HG02588 (cell line): ENCODE results near the gene CEND1.
"Not testable (repeated sequence)": the region's sequence is repeated elsewhere in the genome, so short reads cannot be mapped to it uniquely, and the experiment has no call there.

ENCODE experiments used
- ATAC-seq: cut with Tn5 transposase; IDR thresholded peaks from one replicate; pipeline ENCODE4 v1.9.1; 2021; ENCODE audit warnings: mild to moderate bottlenecking, moderate library complexity; ENCODE audit not compliant: unreplicated experiment

Gene CEND1

DNA sequence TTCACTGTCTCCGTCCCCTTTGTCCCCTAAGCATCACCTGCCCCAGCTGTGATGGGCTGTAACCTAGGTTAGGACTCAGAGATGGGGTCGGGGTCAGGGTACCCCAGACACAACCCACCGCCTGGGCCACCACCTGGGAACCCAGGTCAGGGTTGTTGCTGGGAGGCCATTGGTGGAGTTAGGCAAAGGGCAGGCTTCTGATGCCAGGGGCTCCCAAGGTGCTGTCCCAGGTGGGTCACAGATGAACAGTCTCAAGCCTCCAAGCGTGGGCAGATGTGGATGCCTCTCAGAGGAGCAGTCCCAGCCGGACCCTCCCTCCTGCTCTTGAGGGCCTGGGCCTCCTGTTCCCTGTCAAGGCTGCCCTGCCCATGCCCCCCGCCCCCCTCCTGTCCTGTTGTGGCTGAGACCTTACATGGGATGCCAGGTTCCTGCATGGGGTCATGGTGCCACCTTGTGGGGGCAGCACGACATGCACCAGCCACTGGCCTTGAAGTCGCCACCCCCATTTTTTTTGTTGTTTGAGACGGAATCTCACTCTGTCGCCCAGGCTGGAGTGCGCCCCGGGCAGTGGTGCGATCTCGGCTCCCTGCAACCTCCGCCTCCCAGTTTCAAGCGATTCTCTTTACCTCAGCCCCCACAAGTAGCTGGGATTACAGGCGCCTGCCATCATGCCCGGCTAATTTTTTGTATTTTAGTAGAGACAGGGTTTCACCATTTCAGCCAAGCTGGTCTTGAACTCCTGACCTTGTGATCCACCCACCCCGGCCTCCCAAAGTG, 24.7 kb downstream of the CEND1 start:
- ATAC-seq, result no peak

- no peak for ATAC-seq
Observed at GRCh38 chr11:764322-765024, 25.4 kb downstream of the CEND1 start.

DNA sequence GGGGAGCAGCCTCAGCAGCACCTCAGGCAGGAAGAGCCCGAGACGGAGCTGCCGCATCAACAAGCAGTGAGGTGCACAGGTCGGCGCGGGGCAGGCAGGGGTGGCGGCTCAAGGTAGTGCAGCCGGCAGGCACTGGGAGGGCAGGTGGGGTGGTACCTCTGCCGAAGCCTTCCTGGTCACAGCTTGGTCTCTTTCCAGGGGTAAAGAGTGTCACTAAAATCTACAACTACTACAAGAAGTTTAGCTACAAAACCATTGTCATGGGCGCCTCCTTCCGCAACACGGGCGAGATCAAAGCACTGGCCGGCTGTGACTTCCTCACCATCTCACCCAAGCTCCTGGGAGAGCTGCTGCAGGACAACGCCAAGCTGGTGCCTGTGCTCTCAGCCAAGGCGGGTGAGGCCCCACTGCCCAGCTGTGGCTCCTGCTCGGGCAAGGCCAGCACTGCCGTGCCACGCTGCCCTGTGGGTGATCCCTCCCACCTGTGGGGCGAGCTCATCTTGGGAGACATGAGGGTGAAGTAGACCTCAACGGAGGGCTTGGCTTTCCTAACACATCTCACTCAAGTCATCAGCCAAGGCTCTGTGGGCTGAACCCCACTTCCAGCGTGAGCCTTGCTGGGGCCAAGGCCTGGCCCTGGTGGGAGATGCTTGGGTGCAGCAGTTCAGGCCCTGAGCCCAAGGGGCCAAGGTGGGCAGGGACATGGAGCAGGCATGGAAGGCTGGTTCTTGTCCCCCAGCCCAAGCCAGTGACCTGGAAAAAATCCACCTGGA, 26.2 kb downstream of the CEND1 start:
- ATAC-seq, result no peak

- no peak for ATAC-seq
Observed at GRCh38 chr11:763073-763463, 26.8 kb downstream of the CEND1 start.

GRCh38 chr11:762421-763072, 27.3 kb downstream of the CEND1 start:
- no peak for ATAC-seq

GRCh38 chr11:761526-762108, 28.3 kb downstream of the CEND1 start:
- ATAC-seq, result no peak

DNA sequence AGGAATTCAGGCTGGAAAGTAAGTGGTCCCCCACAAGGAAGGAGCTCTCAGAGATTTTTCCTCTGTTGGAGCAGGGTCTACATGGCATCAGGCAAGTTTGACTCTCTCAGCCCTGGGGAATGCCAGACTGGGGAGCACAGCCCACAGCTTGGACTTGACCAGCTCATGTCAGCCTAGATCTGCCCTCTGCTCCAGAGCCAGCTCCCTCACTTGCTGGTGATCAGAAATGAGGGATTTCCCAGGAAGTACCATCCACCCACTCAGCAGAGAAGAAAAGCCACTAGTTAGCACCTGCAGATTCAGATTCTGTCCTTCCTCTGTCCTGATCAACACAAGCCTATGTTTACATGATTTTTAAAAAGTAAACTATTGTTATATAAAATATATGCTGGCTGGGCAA, 29.7 kb downstream of the CEND1 start:
- no peak for ATAC-seq

DNA sequence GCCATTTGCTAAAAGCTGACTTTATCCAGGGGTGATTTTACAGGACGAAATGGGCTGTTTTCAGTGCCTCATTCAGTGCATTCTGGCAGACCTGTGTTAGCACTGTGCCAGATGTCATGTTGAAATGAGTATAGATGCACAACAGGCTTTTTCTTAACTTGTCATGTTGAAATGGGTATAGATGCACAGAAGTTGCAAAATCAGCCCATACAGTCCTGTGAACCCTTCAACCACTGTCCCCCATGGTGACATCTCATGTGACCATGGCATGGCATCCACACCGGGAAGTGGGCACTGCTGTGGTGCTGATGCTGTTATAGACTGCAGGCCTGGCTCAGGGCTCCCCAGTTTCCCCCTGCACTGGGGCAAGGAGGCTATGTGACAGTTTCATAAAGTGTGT, 40.2 kb downstream of the CEND1 start:
- ATAC-seq, result no peak

DNA sequence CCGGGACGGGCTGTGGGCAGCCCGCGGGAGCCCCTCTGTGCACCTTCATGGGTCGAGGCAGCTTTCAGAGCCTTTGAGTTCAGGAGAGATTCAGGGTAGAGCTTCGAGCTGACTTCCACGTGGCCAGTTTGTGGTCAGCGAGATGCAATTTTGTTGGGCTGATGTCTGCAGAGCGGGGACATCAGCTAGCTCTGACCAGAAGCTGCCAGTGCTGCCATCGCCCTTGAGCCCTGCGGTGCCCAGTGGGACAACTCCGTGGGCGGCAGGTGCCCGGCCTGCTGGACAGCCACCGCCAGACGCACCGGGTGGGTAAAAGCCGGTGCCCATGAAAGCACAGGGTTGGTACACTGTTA, 41.9 kb downstream of the CEND1 start:
- peak; percentile 9 for ATAC-seq

- ATAC-seq, result peak; percentile 83
Observed at GRCh38 chr11:747158-748006, 42.5 kb downstream of the CEND1 start, which contains the start of gene TALDO1. TSS of gene TALDO1 (plus strand) at chr11:747464. CDS start at chr11:747482, 18 bp downstream.

DNA sequence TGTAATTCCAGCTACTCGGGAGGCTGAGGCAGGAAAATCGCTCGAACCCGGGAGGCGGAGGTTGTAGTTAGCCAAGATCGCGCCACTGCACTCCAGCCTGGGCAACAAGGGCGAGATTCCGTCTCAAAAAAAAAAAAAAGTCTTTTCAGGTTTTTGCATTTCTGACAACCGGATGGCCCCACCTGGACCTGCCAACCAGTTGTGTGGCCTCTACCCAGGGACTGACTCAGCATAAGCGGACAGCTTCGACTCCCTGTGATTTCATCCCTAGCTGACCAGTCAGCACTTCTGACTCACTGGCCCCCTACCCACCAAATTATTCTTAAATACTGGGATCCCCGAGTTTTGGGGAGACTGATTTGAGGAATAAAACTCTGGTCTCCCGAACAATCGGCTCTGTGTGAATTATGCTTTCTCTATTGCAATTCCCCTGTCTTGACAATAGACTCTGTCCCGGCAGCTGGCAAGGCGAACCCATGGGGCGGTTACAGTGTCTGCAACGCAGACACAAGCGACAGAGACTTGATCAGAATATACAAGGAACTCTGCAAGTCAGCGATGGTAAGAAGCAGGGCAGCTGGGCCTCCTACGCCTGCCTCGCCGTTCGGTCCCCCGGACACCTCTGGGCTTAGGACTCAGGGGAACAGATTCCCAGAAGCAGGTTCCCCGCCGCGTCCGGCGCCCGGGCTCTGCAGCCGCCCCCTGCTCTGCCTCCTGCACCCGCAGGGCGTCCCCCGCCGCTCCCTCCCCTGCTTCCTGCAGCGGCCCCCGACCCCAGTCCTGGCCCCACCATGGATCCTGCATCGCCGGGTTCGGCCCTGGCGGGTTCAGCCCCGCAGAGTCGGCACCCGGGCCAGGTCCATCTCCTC, 43.4 kb downstream of the CEND1 start:
- ATAC-seq, result peak; percentile 10

DNA sequence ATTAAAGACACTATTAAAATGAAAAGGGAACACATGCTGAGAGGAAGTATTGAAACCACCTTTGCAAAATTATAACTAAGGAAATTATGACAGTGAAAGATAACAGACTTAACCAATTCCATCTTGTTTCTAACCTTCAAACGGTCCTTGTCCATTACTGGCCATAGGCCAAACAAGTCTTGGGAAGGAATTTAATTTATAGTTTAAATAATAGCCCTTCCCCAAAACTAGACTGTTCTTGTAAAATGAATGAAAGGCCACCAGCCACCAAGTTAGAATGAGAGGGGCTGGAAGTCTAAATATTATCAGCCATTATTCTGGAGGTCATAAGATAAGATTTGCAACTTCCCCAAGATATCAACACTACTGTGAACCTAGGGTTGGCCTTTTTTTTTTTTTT, 44.5 kb downstream of the CEND1 start:
- no peak for ATAC-seq

GRCh38 chr11:742571-743201, 47.2 kb downstream of the CEND1 start:
- no peak for ATAC-seq

DNA sequence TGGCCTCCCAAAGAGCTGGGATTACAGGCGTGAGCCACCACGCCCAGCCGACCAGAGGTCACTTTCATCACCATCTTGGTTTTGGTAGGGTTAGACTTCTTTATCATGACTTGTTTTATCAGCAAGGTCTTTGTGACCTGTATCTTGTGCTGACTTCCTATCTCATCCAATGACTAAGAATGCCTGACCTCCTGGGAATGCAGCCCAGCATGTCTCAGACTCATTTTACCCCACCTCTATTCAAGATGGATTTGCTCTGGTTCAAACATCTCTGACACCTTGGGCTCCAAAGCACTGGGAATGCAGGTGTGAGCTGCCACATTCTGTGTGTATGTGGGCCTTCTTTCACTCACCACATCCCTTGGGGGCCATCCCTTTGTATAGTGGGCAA, 47.7 kb downstream of the CEND1 start:
- no peak for ATAC-seq

GRCh38 chr11:737899-738298, 52.0 kb downstream of the CEND1 start:
- not testable (repeated sequence) for ATAC-seq

- ATAC-seq, result no peak
Observed at GRCh38 chr11:737366-737765, 52.5 kb downstream of the CEND1 start.
